ENCODE results near the gene ARHGAP22.

GRCh38 chr10:48653347-48653746 is 48.5 kb upstream of the ARHGAP22 start:
- TF ChIP-seq POLR2A (IDR thresholded peaks at IDR 0.05) (no peak), CTCF (IDR thresholded peaks at IDR 0.05) (no peak)
